Mesenchymal stem cell (in vitro differentiated cells and primary cell): ENCODE data around the gene NDE1. TPM values are rescaled to one million over a fixed set of nuclear protein-coding genes. Genes with fewer than 3 reads are reported as not detected.

Experiments
- DNase-seq: peaks from one replicate; pipeline ENCODE4 v3.0.0-alpha.2; 2013
- H2AFZ ChIP-seq: one replicate; pipeline ENCODE4 v1.6.1; 2013; ENCODE audit warnings: low read depth, mild to moderate bottlenecking, control low read depth, inconsistent platforms, low read length, moderate library complexity
- H2AK5ac ChIP-seq: 2 replicates; pipeline ENCODE4 v1.6.1; 2013; ENCODE audit warnings: low read length, moderate library complexity, mild to moderate bottlenecking, inconsistent platforms; ENCODE audit not compliant: severe bottlenecking
- H2BK120ac ChIP-seq: one replicate; pipeline ENCODE4 v1.6.1; 2013; ENCODE audit warnings: low read depth, mild to moderate bottlenecking, inconsistent platforms, low read length, moderate library complexity
- H2BK12ac ChIP-seq, 2 experiments: one replicate each; pipeline ENCODE4 v1.6.1; 2013; ENCODE audit warnings: inconsistent platforms in 2 of 2, low read length in 2 of 2, mild to moderate bottlenecking in 2 of 2, moderate library complexity in 2 of 2, control low read depth in 1 of 2
- H2BK15ac ChIP-seq: one replicate; pipeline ENCODE4 v1.6.1; 2013; ENCODE audit warnings: mild to moderate bottlenecking, low read depth, inconsistent platforms; ENCODE audit not compliant: poor library complexity, severe bottlenecking
- H2BK5ac ChIP-seq: 2 replicates; pipeline ENCODE4 v1.6.1; 2013; ENCODE audit warnings: low read depth, mild to moderate bottlenecking, low read length, control low read depth, inconsistent platforms; ENCODE audit not compliant: poor library complexity, severe bottlenecking
- H3K14ac ChIP-seq, 2 experiments: one replicate each; pipeline ENCODE4 v1.6.1; 2013; ENCODE audit warnings: inconsistent platforms in 2 of 2, low read length in 2 of 2, control low read depth in 1 of 2, mild to moderate bottlenecking in 1 of 2, moderate library complexity in 1 of 2
- H3K18ac ChIP-seq, 2 experiments: one replicate each; pipeline ENCODE4 v1.6.1; 2013; ENCODE audit warnings: inconsistent platforms in 2 of 2, low read length in 2 of 2, control low read depth in 1 of 2, low read depth in 1 of 2, mild to moderate bottlenecking in 1 of 2
- H3K23ac ChIP-seq, 2 experiments: one replicate each; pipeline ENCODE4 v1.6.1; 2013; ENCODE audit warnings: inconsistent platforms in 2 of 2, low read length in 2 of 2, mild to moderate bottlenecking in 2 of 2, moderate library complexity in 2 of 2, control low read depth in 1 of 2
- H3K27ac ChIP-seq: 2 replicates; pipeline ENCODE4 v1.5.1; 2013; ENCODE audit warnings: mild to moderate bottlenecking, moderate library complexity, low read length, control low read depth, inconsistent platforms; ENCODE audit not compliant: poor library complexity, severe bottlenecking
- H3K27me3 ChIP-seq, 2 experiments: 2 replicates each; pipeline versions ENCODE4 v1.6.1 to v1.7.0; 2013; ENCODE audit warnings: low read length in 2 of 2, mild to moderate bottlenecking in 2 of 2, moderate library complexity in 2 of 2, control low read depth in 1 of 2, inconsistent platforms in 1 of 2; ENCODE audit not compliant: control insufficient read depth in 1 of 2, insufficient read depth in 1 of 2
- H3K36me3 ChIP-seq, 2 experiments: 2 replicates each; pipeline versions ENCODE4 v1.6.1 to v1.7.0; 2013; ENCODE audit warnings: low read length in 2 of 2, control low read depth in 1 of 2, inconsistent platforms in 1 of 2, low read depth in 1 of 2, mild to moderate bottlenecking in 1 of 2; ENCODE audit not compliant: insufficient read depth in 2 of 2, control insufficient read depth in 1 of 2
- H3K4ac ChIP-seq, 2 experiments: one replicate each; pipeline ENCODE4 v1.6.1; 2013; ENCODE audit warnings: inconsistent platforms in 2 of 2, low read length in 2 of 2, mild to moderate bottlenecking in 2 of 2, moderate library complexity in 2 of 2, control low read depth in 1 of 2, low read depth in 1 of 2
- H3K4me1 ChIP-seq: 2 replicates; pipeline ENCODE4 v1.6.1; 2013; ENCODE audit warnings: low read depth, low read length, control low read depth; ENCODE audit not compliant: control insufficient read depth, insufficient read depth
- H3K4me2 ChIP-seq: 2 replicates; pipeline ENCODE4 v1.6.1; 2013; ENCODE audit warnings: low read length, mild to moderate bottlenecking, inconsistent platforms; ENCODE audit not compliant: poor library complexity, severe bottlenecking
- H3K4me3 ChIP-seq, 2 experiments: 2 replicates each; pipeline versions ENCODE4 v1.5.1 to v1.7.0; 2013; ENCODE audit warnings: low read length in 2 of 2, mild to moderate bottlenecking in 2 of 2, control low read depth in 1 of 2, low read depth in 1 of 2; ENCODE audit not compliant: insufficient read depth in 1 of 2
- H3K79me1 ChIP-seq: replicated peaks from 2 replicates; pipeline ENCODE4 v1.6.1; 2013; ENCODE audit warnings: mild to moderate bottlenecking, control low read depth, low read length, inconsistent platforms; ENCODE audit not compliant: poor library complexity, severe bottlenecking
- H3K9ac ChIP-seq: 2 replicates; pipeline ENCODE4 v1.7.0; 2013; ENCODE audit warnings: mild to moderate bottlenecking, low read length, moderate library complexity
- H3K9me3 ChIP-seq: 2 replicates; pipeline ENCODE4 v1.7.0; 2013; ENCODE audit warnings: mild to moderate bottlenecking, low read length; ENCODE audit not compliant: control insufficient read depth
- H4K8ac ChIP-seq: one replicate; pipeline ENCODE4 v1.6.1; 2013; ENCODE audit warnings: inconsistent platforms, mild to moderate bottlenecking, low read length, moderate library complexity
- H4K91ac ChIP-seq: one replicate; pipeline ENCODE4 v1.6.1; 2013; ENCODE audit warnings: mild to moderate bottlenecking, low read length, inconsistent platforms
- WGBS: methylation state at CpG from one replicate; pipeline ENCODE4 v1.1.7; 2013; ENCODE audit warnings: mixed read lengths; 5-methylcytosine and 5-hydroxymethylcytosine counted together
- polyA plus RNA-seq, 2 experiments: library from polyadenylated mRNA; stranded (reverse); fragments of 200-250 nt; gene quantifications; one replicate each; pipeline ENCODE4 v1.2.3, GENCODE V29; 2013

NDE1 gene
- polyA plus RNA-seq (2013, experiment 1 of 2), result 23.1 TPM
- 22.8 TPM for polyA plus RNA-seq (2013, experiment 2 of 2)

- Histone ChIP-seq H2BK12ac (peak within 1 kb of the TSS in 1 of 2 experiments; percentile 68), H3K4me2 (peak within 1 kb of the TSS; percentile 92), H3K36me3 (peaks cover 0 to 8% of the 10 kb centered on the region in 2 experiments), H2BK5ac (no peak within 1 kb of the TSS), H3K9me3 (no peaks in the 10 kb centered on the region), H3K27me3 (no peaks in the 10 kb centered on the region), H3K18ac (peak within 1 kb of the TSS; percentile 79 to 93), H3K79me1 (peaks cover 6% of the 10 kb centered on the region), H2AFZ (peak within 1 kb of the TSS; percentile 74), H3K14ac (peak within 1 kb of the TSS in 1 of 2 experiments; percentile 73), H2BK15ac (peak within 1 kb of the TSS; percentile 74), H3K23ac (peak within 1 kb of the TSS in 1 of 2 experiments; percentile 89), H3K27ac (peak within 1 kb of the TSS; percentile 6), H3K4me3 (peak within 1 kb of the TSS; percentile 81 to 97), H2AK5ac (no peak within 1 kb of the TSS), H4K8ac (peak within 1 kb of the TSS; percentile 78), H4K91ac (peak within 1 kb of the TSS; percentile 73), H3K9ac (peak within 1 kb of the TSS; percentile 92), H2BK120ac (peak within 1 kb of the TSS; percentile 94), H3K4ac (peak within 1 kb of the TSS; percentile 15 to 56), H3K4me1 (peaks cover 3% of the 10 kb centered on the region)
- peak; percentile 93 for DNase-seq
- 1% methylated on average over 44 of the region's 71 CpGs for WGBS
Measured at GRCh38 chr16:15650019-15650697, at the start of gene NDE1. NDE1 (plus strand) TSS chr16:15650245; CDS start chr16:15664779, 14,534 bp downstream.

DNA sequence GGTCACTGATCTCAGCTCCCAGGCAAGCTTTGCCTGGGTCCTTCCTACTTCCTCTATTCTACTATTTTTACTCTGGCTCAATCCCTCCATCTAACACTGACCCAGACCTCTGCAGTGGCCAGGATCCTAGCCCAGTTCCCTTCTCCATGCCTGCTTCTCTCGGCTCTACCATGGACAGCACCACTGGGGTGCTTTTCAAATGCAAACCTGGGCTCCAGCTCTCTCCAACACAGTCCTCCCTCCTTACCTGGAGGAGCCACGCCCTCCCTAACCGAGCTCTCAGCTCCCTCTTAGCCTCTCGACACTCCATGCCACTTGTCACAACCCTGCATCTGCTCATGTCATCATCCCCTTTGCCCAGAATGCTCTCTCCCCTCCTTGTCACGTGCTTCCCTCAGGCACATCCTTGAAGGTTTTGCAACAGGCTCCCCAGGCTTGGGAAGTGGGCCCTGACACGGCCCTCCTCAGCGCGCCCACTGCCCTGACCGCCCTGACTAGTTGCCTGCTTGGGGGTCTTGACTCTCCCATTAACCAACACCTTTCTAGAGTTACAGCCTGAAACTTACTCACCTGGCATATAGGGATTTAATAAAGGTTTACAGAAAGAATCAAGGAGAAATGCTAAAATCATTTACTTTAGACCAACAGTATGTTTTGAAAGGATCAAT, 48.7 kb upstream of the NDE1 start:
- H3K4me1 ChIP-seq, result peaks cover 13% of the 10 kb centered on the region
- no peak overlapping the region for H3K9ac ChIP-seq
- DNase-seq, result no peak
- WGBS, result 90% methylated on average over 9 of the region's 9 CpGs
- H4K91ac ChIP-seq, result no peak overlapping the region
- H3K4ac ChIP-seq, result no peak overlapping the region
- H3K14ac ChIP-seq, result no peak overlapping the region
- H2AFZ ChIP-seq, result no peak overlapping the region
- no peak overlapping the region for H3K4me2 ChIP-seq
- no peak overlapping the region for H3K18ac ChIP-seq
- H3K79me1 ChIP-seq, result peaks cover 17% of the 10 kb centered on the region
- no peak overlapping the region for H2BK12ac ChIP-seq
- H2AK5ac ChIP-seq, result no peak overlapping the region
- H2BK15ac ChIP-seq, result no peak overlapping the region
- no peak overlapping the region for H3K4me3 ChIP-seq
- no peak overlapping the region for H3K23ac ChIP-seq
- H3K9me3 ChIP-seq, result no peaks in the 10 kb centered on the region
- no peaks in the 10 kb centered on the region for H3K27me3 ChIP-seq
- no peak overlapping the region for H4K8ac ChIP-seq
- peaks cover 69 to 99% of the 10 kb centered on the region in 2 experiments for H3K36me3 ChIP-seq
- no peak overlapping the region for H3K27ac ChIP-seq
- H2BK120ac ChIP-seq, result no peak overlapping the region
- no peak overlapping the region for H2BK5ac ChIP-seq

DNA sequence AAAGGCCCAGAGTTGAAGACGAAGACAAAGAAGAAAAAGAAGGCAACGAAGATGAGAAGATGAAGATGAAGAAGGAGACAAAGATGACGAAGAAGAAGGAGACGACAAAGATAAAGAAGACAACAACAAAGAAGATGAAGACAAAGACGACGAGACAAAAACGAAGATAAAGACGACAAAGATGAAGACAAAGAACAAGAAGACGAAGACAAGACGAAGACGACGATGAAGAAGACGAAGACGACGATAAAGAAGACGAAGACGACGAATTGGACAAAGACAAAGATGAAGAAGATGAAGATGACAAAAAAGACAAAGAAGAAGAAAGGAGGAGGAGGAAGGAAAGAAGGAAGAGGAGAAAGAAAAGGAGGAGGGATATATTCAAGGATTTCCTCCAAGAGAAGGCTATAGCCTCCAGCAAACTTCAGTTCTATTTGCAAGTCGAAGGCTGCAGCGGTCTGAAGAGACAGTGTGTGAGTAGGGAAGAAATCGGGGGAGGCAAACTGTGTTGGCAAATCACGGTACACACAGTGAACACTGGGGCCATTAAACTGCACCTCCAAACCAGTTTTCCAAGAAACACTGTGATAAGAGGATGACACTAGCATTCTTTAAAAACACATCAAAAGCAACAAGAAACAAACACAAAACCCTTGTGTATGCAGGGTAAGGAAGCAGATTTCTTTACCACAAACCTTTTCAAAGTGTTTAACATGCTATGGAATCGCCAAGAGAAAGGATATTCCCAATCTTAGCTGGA, 47.6 kb upstream of the NDE1 start:
- Histone ChIP-seq H3K27ac (no peak overlapping the region), H3K4me1 (peaks cover 14% of the 10 kb centered on the region), H2AK5ac (no peak overlapping the region), H3K4me3 (no peak overlapping the region), H2BK12ac (no peak overlapping the region), H3K14ac (no peak overlapping the region), H3K79me1 (peaks cover 24% of the 10 kb centered on the region), H3K23ac (no peak overlapping the region), H3K9ac (no peak overlapping the region), H2BK120ac (no peak overlapping the region), H3K27me3 (no peaks in the 10 kb centered on the region), H3K4ac (no peak overlapping the region), H4K8ac (no peak overlapping the region), H3K18ac (no peak overlapping the region), H2BK15ac (no peak overlapping the region), H3K36me3 (peaks cover 72 to 99% of the 10 kb centered on the region in 2 experiments), H4K91ac (no peak overlapping the region), H2AFZ (no peak overlapping the region), H3K4me2 (no peak overlapping the region), H3K9me3 (no peaks in the 10 kb centered on the region), H2BK5ac (no peak overlapping the region)
- no peak for DNase-seq
- 97% methylated on average over 23 of the region's 23 CpGs for WGBS
